ENCODE results near the gene SLC25A4. TPM values are rescaled to one million over a fixed set of nuclear protein-coding genes. Genes with fewer than 3 reads are reported as not detected.
"Not testable (repeated sequence)": the region's sequence is repeated elsewhere in the genome, so short reads cannot be mapped to it uniquely, and the experiment has no call there.

Gene SLC25A4
- total RNA-seq, 4 donors from 2014 or later: 122 to 180 (median 157) TPM

DNA sequence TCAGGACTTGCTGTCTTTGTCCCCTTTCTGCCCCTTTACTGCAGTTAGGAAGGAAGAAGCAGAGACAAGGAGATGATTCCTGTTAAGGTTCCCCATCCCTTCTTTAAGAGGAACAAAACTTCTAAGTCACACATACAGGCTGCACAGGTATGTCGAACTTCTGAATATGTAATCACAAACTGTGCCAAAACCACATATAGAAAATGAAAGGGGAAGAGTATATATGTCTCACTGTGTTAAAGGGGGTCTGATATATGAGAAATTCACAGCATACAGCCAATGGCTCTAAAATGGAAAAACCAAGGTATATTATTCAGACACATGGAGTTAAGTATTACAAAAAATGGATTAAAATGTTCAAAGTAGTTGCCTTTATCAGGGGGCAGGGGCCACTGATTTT, 49.0 kb downstream of the SLC25A4 start:
- ATAC-seq: no peak
- peaks cover 0 to 29% (median 0%) of the 10 kb centered on the region in 3 donors for H3K4me1 ChIP-seq
- H3K9me3 ChIP-seq: no peaks in the 10 kb centered on the region
- H3K36me3 ChIP-seq: peaks cover 0 to 41% of the 10 kb centered on the region in 2 donors
- no peaks in the 10 kb centered on the region for H3K27me3 ChIP-seq
- no peak overlapping the region for H3K27ac ChIP-seq
- WGBS, 2 donors (ENCODE audit: low coverage in 1 of 2): 91 to 100% methylated on average over 1 of the region's 1 CpG
- no peak for TF ChIP-seq POLR2A (IDR thresholded peaks at IDR 0.05)
- no peak for TF ChIP-seq CTCF (IDR thresholded peaks at IDR 0.05)
- TF ChIP-seq EP300 (IDR thresholded peaks at IDR 0.05): no peak
- TF ChIP-seq POLR2AphosphoS5 (IDR thresholded peaks at IDR 0.05): no peak
- H3K4me3 ChIP-seq: no peak overlapping the region

DNA sequence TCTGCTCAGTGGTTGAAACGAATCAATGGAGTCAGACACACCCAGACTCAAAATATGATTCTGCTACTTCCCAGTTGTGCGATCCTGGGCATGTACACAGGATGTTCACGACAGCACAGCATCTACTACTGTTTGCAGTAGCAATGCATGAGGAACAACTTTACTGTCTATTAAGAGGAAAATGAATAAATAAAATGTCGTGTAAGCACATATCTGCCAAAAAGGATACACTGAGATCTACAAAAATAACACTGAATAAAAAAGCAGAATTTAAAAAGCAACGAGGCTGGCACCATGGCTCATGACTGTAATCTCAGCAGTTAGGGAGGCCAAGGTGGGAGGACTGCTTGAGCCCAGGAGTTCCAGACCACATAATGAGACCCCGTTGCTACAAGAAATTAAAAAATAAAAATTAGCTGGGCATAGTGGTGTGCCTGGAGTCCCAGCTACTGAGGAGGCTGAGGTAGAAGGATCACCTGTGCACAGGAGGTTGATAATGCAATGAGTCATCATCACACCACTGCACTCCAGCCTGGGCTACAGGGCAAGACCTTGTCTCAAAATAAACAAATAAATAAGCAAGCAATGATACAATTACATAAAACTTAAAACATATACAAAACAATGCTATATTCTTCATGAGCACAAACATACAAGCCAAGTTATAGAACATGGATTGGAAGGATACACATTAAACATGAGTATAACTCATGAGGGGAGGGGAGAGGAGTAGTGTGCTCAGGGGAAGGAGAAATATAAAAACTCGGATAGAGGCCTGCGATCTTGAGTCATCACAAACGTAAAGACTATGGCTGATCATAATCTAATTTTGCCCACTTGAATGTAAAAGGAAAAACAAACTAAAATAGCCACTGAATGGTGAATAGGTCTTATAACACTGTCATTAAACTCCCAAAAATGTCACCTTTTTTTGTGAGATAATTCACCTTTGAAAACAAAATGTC, 52.1 kb downstream of the SLC25A4 start:
- no peak for TF ChIP-seq POLR2AphosphoS5 (IDR thresholded peaks at IDR 0.05)
- no peak for TF ChIP-seq EP300 (IDR thresholded peaks at IDR 0.05)
- no peak for TF ChIP-seq POLR2A (IDR thresholded peaks at IDR 0.05)
- TF ChIP-seq CTCF (IDR thresholded peaks at IDR 0.05): no peak
- Histone ChIP-seq H3K27ac (no peak overlapping the region), H3K4me3 (no peak overlapping the region), H3K4me1 (peaks cover 0 to 6% (median 0%) of the 10 kb centered on the region in 3 donors), H3K9me3 (no peaks in the 10 kb centered on the region), H3K36me3 (peaks cover 0 to 24% of the 10 kb centered on the region in 2 donors), H3K27me3 (no peaks in the 10 kb centered on the region)
- 61 to 66% methylated on average over 9 of the region's 9 CpGs for WGBS, 2 donors (ENCODE audit: low coverage in 1 of 2)
- ATAC-seq: no peak

DNA sequence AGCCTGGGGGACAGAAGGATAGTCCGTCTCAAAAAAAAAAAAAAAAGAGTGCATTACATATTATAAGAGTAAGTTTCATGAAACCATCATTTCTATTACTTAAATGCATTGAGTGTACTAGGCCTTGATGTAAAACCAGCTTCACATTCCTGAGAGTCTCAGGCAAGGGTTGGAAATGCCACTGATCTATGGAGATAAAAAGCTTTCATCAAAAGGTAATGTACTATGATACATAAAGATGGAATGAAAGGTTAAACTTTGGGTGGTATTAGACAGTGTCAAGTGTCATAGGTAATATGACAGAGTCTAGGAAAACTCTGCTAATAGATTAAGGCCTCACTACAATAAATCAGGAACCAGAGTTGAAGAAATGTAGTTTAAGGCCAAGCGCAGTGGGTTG, 53.4 kb downstream of the SLC25A4 start:
- ATAC-seq: no peak
- H3K27ac ChIP-seq: no peak overlapping the region
- no peak overlapping the region for H3K4me3 ChIP-seq
- no peak for TF ChIP-seq CTCF (IDR thresholded peaks at IDR 0.05)
- TF ChIP-seq POLR2AphosphoS5 (IDR thresholded peaks at IDR 0.05): no peak
- no peak for TF ChIP-seq POLR2A (IDR thresholded peaks at IDR 0.05)
- no peak for TF ChIP-seq EP300 (IDR thresholded peaks at IDR 0.05)
- 91 to 100% methylated on average over 1 of the region's 2 CpGs for WGBS, 2 donors (ENCODE audit: low coverage in 1 of 2)
- no peaks in the 10 kb centered on the region for H3K9me3 ChIP-seq
- H3K36me3 ChIP-seq: peaks cover 0 to 21% of the 10 kb centered on the region in 2 donors
- H3K27me3 ChIP-seq: no peaks in the 10 kb centered on the region
- peaks cover 0 to 5% (median 0%) of the 10 kb centered on the region in 3 donors for H3K4me1 ChIP-seq

- H3K4me1 ChIP-seq: peaks cover 0 to 22% (median 0%) of the 10 kb centered on the region in 3 donors
- H3K9me3 ChIP-seq, H3K4me3 ChIP-seq, H3K27ac ChIP-seq, H3K27me3 ChIP-seq, ATAC-seq: not testable (repeated sequence)
- H3K36me3 ChIP-seq: peaks cover 0 to 21% of the 10 kb centered on the region in 2 donors
- 94 to 95% methylated on average over 2 to 4 of the region's 4 CpGs for WGBS, 2 donors (ENCODE audit: low coverage in 1 of 2)
These were observed 55.1 kb downstream of the SLC25A4 start for GRCh38 chr4:185198189-185198588.

Other genes starting within 250 kb of the SLC25A4 start
- gene HELT, start 124.8 kb upstream of the SLC25A4 start, total RNA-seq: not detected
- gene CFAP97, start 60.7 kb downstream of the SLC25A4 start, total RNA-seq: 10 to 100 TPM; 36.5 to 47.9 (median 42.8) TPM
- gene SNX25, start 66.3 kb downstream of the SLC25A4 start, total RNA-seq: 10 to 100 TPM; 17.9 to 30.5 (median 24.9) TPM